Hematopoietic multipotent progenitor cell treated with erythropoietin and hydrocortisone succinate and interleukin-3 and kit ligand, for 17 days (in vitro differentiated cells): ENCODE results near the gene BMP7.

Source experiments
- DNase-seq: peaks from one replicate; pipeline ENCODE4 v3.0.0-alpha.2; 2015; ENCODE audit warnings: low spot score

Gene BMP7

GRCh38 chr20:57266291-57267157 lies at the start of gene BMP7:
TSS of gene BMP7 (minus strand) at chr20:57266641. CDS start at chr20:57266122, 519 bp downstream.
- no peak for DNase-seq

DNA sequence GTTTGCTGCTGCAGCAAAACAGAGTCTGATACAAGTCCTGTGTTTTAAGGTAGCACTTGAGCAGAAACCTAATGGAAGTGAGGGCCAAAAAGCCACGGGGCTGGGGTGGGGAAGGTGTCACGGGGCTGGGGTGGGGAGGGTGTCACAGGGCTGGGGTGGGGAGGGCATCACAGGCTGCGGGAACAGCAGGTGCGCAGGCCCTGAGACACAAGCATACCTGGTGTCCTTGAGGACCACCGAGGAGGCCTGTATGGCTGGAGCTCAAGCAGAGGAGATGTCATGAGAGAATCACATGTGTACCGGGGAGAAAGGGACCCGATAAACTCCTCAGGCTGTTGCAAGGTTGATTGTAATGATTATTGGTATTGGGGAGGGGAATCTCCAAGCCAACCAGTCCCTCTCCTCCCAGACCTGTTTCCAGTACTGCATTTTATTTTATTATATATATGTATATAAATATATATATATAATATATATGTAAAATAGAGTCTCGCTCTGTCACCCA lies 49.6 kb upstream of the BMP7 start:
- DNase-seq, result no peak

DNA sequence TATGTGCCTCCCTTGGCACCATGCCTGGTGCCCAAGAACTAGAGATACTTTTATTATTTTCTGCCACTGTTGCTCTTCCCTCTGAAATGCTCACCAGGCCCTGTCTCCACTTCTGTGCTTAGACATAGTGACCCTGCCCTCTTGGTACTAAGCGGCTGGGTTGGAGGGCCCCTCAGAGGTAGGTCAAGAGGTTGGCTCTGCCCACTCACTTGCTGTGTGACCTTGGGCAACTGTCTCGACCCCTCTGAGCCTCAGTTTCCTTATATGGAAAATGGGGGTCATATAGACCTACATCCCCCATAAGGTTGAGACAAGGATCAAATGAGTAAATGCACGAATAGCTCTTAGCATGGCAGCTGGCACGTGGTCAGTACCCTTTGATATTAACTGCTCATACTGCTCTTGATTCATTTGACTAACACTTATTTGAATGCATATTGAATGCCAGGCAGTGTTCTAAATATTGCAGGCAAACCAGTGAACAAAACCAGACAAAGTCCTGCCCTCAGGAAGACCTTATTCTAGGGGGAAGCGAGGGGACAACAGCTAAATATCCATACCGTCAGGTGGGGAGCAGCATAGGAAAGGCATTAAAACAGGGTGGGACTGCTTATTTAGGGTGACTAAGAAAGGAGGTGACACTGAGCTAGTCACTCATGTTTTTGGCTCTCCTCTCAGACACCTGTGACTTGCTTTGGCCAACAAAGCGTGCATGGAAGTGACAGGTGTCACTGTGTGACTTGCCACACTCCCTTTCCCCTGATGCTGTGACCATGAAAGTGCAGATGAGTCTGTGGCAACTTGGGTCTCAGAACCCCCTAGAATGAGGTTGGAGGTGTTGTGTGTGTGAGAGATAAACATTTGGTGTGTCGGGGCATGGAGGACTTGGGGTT lies 48.9 kb upstream of the BMP7 start:
- DNase-seq, result no peak

DNA sequence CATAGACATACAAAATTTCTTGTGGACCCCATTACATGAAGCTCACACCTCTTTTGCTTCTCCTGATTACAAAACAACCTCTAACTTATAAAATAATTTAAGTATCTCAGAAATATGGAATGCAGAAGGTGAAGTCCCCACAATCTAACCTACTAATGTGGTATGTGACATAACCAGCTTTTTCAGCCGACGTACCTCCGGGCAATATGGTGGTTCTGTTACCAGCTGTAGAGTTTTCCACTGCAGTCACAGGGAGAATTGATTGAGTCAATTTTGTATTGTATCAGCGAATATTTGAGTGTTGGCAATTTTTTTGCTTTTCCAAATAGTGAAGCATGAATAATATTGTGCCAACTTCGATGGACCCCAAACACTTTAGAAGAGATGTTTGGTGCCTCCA lies 47.5 kb upstream of the BMP7 start:
- no peak for DNase-seq

GRCh38 chr20:57313230-57313629 lies 46.8 kb upstream of the BMP7 start:
- DNase-seq, result no peak

DNA sequence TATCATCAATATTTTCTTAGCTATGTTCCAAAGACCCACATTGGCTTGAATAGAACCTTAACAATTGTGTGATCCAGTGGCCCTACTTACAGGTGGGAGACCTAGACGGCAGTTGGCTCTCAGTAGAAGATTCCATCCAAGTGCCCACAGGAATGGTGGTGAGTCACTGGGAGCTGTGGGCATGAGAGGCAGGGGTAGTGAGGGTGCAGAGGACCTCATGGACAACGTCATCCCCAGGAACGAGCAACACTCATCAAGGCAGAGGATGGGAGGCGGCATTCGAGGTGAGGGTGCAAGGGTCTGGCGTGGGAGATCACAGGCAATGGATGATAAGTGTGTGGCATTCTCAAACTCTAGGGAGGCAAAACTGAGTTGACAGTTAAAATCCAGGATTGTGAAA lies 45.7 kb upstream of the BMP7 start:
- no peak for DNase-seq

DNA sequence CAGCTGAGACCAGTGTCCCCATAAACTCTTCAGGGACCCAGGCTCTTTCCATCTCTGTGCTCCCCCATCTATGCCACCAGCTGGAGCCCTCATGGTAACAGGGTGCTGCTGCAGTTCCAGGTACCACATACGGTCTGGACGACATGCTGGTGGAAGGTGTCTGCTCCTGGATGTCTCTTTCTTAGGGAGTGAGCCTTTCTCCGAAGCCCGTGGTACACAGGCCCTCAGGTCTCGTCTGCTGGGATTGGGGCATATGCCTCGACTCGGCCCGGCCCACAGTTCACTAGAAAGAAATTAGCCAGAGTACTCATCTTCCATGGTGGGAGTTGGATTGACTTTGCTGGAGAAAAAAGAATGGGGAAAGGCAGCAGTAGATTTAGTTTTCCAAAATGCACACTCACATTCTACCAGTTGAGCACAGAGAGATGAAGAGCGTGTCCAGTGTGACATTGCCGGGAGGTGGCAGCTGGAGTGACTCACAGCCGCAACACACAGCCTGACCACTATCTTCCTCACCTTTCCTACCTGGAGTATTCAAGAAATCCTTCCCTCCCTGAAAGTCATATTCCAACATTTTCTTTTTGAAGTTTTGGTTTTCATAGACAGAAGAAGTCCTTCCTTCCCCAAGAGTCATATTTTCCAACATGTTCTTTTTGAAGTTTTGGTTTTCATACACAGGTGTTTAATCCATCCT lies 44.5 kb upstream of the BMP7 start:
- no peak for DNase-seq

DNA sequence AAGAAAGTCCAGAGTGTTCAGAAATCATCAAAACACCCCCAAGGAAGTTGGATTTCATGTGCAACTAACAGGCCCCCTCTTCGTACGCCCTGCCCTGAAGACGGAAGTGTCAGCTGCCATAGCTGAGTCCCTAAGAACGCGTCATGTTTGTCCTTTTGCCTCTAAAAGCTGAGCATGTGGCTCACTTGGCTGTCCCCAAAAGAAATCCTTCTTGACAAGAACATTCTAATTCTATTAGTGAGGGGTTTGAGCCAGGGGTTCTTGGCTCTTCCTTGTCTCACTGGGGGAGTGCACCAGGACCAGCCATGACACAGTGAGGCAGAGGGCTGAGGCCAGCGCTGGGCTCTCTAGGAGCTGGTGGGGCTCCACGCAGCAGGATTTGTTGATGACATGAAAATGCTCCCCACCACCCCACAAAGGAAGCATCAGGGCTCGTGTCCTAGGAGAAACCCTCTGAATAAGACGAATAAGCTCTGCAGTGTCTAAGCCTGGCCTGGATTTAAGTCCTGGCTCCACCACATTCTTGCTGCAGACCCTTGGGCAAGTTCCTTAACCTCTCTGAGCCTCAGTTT lies 43.2 kb upstream of the BMP7 start:
- no peak for DNase-seq

DNA sequence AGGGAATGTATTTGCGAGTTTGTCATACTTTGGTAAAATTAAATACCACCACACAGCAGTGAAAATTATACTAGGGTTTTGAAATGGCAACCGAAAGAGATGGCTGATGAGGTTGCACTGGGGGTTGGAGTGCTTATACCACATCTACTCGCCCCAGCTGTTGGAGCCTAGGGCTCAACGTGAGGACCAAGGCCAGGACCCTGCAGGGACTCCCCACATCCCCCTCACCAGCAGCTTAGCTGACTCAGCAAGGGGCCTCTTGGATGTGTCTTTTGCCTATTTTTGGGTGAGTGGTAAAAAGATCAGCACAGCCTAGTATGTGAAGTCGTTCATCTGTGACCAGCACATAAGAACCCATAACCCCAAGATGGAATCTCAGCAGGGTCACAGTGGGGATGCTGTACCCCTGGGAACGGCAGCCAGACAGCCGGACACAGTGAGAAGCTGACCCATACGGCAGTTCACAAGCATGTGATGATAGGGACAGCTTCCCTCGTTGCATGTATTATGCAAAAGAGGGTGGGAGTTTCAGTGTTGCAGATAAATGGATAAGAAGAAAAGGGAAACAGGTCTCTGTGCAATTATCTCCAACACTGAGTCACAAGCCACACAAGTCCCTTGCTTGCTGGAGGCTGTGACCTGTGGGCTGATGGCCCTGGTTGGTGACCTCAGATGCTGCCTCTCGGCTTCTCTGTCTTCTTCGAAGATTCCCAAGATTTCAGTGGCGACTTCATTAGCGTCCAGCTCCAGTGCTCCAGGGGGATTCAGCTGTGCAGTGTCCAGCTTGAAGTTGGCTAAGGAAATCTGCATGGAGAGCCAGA lies 42.2 kb upstream of the BMP7 start:
- no peak for DNase-seq

DNA sequence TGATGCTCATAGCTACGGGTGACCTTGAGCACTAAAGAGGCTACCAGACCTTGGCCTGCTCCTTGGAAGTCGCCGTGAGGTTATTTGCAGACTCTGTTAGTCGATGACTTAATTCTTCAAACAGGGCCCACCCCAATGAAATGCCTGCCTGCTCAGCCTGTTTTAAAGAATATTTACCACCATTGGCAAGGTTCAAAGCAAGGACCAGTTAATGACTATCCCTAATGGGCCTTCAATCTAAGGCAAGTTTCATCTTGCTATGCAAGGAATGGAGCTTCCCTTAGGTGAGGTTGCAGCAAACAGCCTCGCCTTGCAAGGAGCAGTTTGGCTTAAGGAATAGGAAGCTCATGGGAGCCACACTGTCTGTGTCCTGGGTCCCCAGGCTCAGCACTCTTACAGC lies 40.3 kb upstream of the BMP7 start:
- no peak for DNase-seq

GRCh38 chr20:57301026-57301425 lies 34.6 kb upstream of the BMP7 start:
- no peak for DNase-seq

- DNase-seq, result no peak
These were observed 32.0 kb upstream of the BMP7 start for GRCh38 chr20:57298457-57298856.

DNA sequence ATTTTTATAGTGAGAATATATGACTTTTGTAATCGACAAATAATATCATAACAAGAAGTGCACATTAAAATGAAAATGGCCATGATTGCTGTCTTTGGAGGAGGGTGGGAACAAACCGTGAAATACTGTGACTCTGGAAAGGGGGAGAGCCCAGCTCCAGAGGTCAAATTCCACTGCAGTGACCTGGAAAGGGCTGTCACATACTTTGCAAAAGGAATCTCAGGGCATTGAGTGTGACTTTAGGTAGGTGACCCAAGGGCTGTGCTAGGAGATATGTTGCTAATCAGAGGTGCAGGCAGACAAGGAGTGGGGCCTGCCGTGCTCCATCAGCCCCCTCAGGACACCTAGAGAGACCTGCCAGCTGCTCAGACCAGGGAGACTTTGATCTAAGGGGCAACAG lies 28.1 kb upstream of the BMP7 start:
- DNase-seq, result no peak

- DNase-seq, result no peak
These were observed 27.6 kb upstream of the BMP7 start for GRCh38 chr20:57293995-57294394.

DNA sequence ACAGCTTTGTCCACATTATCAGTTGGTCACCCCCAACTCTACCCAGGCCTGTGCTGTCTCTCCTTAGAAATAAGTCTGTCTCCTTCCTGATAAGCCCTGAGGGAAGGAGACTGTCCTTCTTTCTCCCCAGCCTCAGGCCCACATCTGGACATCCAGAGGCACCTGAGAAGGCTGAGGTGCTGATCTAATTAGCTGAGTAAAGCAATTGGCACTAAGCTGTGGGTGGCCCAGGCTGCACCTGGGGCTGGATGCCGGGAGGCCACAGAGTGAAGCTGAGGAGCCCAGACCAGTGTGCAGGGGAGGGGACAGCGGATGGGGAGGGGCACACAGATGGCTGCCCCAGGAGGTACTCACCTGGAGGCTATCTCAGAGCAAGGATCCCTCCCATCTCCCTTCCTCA lies 26.2 kb upstream of the BMP7 start:
- DNase-seq, result no peak

- DNase-seq, result no peak
These were observed 25.3 kb upstream of the BMP7 start for GRCh38 chr20:57291694-57292093.

- no peak for DNase-seq
These were observed 24.6 kb upstream of the BMP7 start for GRCh38 chr20:57291003-57291402.

DNA sequence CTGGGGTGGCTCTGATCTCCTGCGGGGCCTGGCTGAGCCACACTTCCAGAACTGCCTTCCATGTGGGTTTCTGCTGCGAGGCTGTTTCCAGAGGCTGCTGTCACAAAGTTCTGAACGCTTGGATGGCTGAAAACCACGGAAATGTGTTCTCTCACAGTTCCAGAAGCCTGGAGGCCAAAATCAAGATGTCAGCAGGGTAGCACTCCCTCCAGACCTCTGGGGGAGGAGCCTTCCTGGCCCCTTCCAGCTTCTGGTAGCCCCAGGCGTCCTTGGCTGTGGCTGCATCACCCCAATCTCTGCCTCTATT lies 23.7 kb upstream of the BMP7 start:
- no peak for DNase-seq

DNA sequence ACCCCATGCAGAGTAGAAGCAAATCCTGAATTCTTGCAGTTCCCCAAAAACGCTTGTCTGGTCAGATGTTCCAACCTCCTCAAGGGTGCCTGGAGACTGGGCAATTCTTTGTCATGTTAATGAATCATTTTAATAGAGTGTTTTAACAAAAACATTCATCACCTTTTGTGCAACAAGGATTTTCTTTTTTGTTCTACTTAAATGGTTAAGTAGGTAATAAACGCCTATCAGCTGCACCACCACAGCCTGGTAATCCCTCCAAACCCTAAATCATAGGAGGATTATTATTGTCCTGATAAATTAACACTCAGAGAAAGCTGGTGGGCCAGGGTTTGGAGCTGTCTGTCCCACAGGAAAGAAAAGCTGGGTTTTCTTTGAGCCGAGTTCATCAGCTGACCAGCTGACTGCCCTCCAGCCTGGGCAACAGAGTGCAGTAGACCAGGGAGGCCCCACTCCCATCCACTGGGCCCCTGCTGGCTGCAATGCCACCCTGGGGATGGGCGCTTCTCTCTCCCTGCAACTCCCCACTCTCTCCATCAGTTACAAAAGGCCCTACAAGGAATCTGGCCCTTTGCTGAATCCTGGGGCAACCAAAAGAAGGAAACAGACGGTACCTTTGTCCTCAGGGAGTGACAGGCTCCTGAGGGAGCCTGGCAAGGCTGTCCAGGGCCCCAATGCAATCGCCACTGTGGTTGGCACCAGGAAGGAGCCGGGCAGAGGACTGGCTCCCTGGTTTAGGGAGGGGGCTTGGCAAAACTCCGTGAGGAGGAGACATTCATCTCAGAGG lies 23.1 kb upstream of the BMP7 start:
- no peak for DNase-seq

GRCh38 chr20:57288651-57289277 lies 22.3 kb upstream of the BMP7 start:
- DNase-seq, result no peak
